Bronchial epithelial cell (primary cell): ENCODE data around the gene KISS1R. TPM values are rescaled to one million over a fixed set of nuclear protein-coding genes. Genes with fewer than 3 reads are reported as not detected.
A peak's percentile ranks its signal among the peaks of the same experiment; 100 is the strongest.

ENCODE experiments used
- DNase-seq: peaks from one replicate; pipeline ENCODE4 v3.0.0-alpha.2; 2010; ENCODE audit warnings: low read depth
- FAIRE-seq: peaks from 2 replicates; lab custom pipeline; 2011; peaks lifted over from hg19 to GRCh38; lab: Jason Lieb, UNC
- H3K27me3 ChIP-seq: 2 replicates; pipeline ENCODE4 v1.5.1; 2011; ENCODE audit warnings: low read length; ENCODE audit not compliant: control insufficient read depth, insufficient read depth
- H3K36me3 ChIP-seq: 2 replicates; pipeline ENCODE4 v1.5.1; 2011; ENCODE audit warnings: low read length; ENCODE audit not compliant: control insufficient read depth, insufficient read depth
- H3K4me3 ChIP-seq: 2 replicates; pipeline ENCODE4 v1.5.1; 2011; ENCODE audit warnings: mild to moderate bottlenecking, low read depth, low read length, control low read depth
- CTCF ChIP-seq: IDR thresholded peaks from 2 replicates; pipeline ENCODE4 v1.5.1; 2011; ENCODE audit warnings: mild to moderate bottlenecking, moderate library complexity, low read length, control low read depth, inconsistent platforms; ENCODE audit not compliant: insufficient read depth, severe bottlenecking
- total RNA-seq: library from RNA; depleted of rRNA; stranded (reverse); fragments of >200 nt; gene quantifications from 2 replicates; pipeline ENCODE4 v1.2.1, GENCODE V29; 2014

The KISS1R gene
- total RNA-seq, 1 donor from 2014 or later, result not detected

GRCh38 chr19:941292-942132, 24.4 kb downstream of the KISS1R start:
- Histone ChIP-seq H3K36me3 (peaks cover 8% of the 10 kb centered on the region), H3K27me3 (no peaks in the 10 kb centered on the region), H3K4me3 (peak overlapping the region; percentile 21)
- DNase-seq (no peak), FAIRE-seq (no peak)
- TF ChIP-seq CTCF, result no peak

GRCh38 chr19:942133-942645, 25.1 kb downstream of the KISS1R start:
- FAIRE-seq (no peak), DNase-seq (no peak)
- H3K4me3 ChIP-seq, result no peak overlapping the region
- TF ChIP-seq CTCF, result no peak
- H3K27me3 ChIP-seq, result no peaks in the 10 kb centered on the region
- H3K36me3 ChIP-seq, result peaks cover 8% of the 10 kb centered on the region

GRCh38 chr19:943551-944170, 26.5 kb downstream of the KISS1R start:
- DNase-seq, result no peak
- FAIRE-seq, result no peak
- peaks cover 8% of the 10 kb centered on the region for H3K36me3 ChIP-seq

GRCh38 chr19:944171-944567, 27.0 kb downstream of the KISS1R start:
- no peak for DNase-seq
- Histone ChIP-seq H3K4me3 (no peak overlapping the region), H3K36me3 (peaks cover 8% of the 10 kb centered on the region), H3K27me3 (no peaks in the 10 kb centered on the region)
- no peak for TF ChIP-seq CTCF
- no peak for FAIRE-seq

More at GRCh38 chr19:943551-944170, 26.5 kb downstream of the KISS1R start:
- no peak for TF ChIP-seq CTCF
- no peak overlapping the region for H3K4me3 ChIP-seq
- H3K27me3 ChIP-seq, result no peaks in the 10 kb centered on the region

- Histone ChIP-seq H3K27me3 (no peaks in the 10 kb centered on the region), H3K4me3 (no peak overlapping the region), H3K36me3 (peaks cover 6% of the 10 kb centered on the region)
- no peak for TF ChIP-seq CTCF
- FAIRE-seq (no peak), DNase-seq (no peak)
Measured at GRCh38 chr19:944663-945241, 27.6 kb downstream of the KISS1R start.
